Measurements from ENCODE around the gene MRPS24. TPM values are rescaled to one million over a fixed set of nuclear protein-coding genes. Genes with fewer than 3 reads are reported as not detected.

MRPS24 gene
- total RNA-seq, 1 experiment from 2014 or later, result 224 TPM

DNA sequence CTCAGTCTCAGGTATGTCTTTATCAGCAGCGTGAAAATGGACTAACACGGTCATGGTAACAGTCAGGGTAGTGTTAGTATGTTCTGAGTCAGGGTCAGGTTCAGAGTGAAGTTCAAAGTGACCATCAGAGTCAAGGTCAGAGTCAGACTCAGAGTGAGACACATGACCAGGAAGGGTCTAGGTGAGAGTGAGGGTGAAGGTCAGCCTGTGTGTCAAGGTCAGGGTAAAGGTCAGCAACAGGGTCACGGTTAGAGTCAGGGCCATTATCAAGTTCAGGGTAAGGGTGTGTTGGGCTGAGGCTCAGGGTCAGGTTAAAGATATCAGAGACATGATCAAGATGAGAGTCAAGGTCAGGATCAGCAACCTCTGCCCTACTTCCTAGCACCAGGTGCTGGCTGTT lies 4.0 kb downstream of the MRPS24 start:
- intact Hi-C loops (cut with micrococcal nuclease; ENCODE audit: unreplicated experiment), result no loop called here
- no peaks in the 10 kb centered on the region for H3K36me3 ChIP-seq (ENCODE audit: control insufficient read depth, insufficient read depth, low read length)
- H3K9me3 ChIP-seq (ENCODE audit: control insufficient read depth, insufficient read depth, low read depth, low read length), result no peaks in the 10 kb centered on the region; the same call in 1 of the 2 replicates
- in situ Hi-C loops (cut with HindIII; ENCODE audit: low pct_unique_long_range_greater_than_20kb, low sequenced_read_pairs), result no loop called here
- no TSS peak for BruUV-seq (replicated peaks)
- no peaks in the 10 kb centered on the region for H3K27me3 ChIP-seq (ENCODE audit: control insufficient read depth, insufficient read depth, low read length)
- no peak overlapping the region for H3K27ac ChIP-seq (ENCODE audit: low read length)
- ATAC-seq (no peak), DNase-seq (ENCODE audit: low read depth, low spot score) (no peak)
- POLR2A ChIA-PET, result no interaction called here
- TF ChIP-seq SIN3A (IDR thresholded peaks at IDR 0.05; ENCODE audit: borderline replicate concordance, insufficient read depth, low read depth, low read length), result no peak
- TF ChIP-seq, protein P1, sequence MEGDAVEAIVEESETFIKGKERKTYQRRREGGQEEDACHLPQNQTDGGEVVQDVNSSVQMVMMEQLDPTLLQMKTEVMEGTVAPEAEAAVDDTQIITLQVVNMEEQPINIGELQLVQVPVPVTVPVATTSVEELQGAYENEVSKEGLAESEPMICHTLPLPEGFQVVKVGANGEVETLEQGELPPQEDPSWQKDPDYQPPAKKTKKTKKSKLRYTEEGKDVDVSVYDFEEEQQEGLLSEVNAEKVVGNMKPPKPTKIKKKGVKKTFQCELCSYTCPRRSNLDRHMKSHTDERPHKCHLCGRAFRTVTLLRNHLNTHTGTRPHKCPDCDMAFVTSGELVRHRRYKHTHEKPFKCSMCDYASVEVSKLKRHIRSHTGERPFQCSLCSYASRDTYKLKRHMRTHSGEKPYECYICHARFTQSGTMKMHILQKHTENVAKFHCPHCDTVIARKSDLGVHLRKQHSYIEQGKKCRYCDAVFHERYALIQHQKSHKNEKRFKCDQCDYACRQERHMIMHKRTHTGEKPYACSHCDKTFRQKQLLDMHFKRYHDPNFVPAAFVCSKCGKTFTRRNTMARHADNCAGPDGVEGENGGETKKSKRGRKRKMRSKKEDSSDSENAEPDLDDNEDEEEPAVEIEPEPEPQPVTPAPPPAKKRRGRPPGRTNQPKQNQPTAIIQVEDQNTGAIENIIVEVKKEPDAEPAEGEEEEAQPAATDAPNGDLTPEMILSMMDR (IDR thresholded peaks at IDR 0.05), result no peak
- TF ChIP-seq TCF7L2 (IDR thresholded peaks at IDR 0.05; ENCODE audit: low read depth, low read length), result no peak
- no peak for TF ChIP-seq POLR2AphosphoS5 (IDR thresholded peaks at IDR 0.05; ENCODE audit: low read depth, low read length)
- TF ChIP-seq, protein P2, sequence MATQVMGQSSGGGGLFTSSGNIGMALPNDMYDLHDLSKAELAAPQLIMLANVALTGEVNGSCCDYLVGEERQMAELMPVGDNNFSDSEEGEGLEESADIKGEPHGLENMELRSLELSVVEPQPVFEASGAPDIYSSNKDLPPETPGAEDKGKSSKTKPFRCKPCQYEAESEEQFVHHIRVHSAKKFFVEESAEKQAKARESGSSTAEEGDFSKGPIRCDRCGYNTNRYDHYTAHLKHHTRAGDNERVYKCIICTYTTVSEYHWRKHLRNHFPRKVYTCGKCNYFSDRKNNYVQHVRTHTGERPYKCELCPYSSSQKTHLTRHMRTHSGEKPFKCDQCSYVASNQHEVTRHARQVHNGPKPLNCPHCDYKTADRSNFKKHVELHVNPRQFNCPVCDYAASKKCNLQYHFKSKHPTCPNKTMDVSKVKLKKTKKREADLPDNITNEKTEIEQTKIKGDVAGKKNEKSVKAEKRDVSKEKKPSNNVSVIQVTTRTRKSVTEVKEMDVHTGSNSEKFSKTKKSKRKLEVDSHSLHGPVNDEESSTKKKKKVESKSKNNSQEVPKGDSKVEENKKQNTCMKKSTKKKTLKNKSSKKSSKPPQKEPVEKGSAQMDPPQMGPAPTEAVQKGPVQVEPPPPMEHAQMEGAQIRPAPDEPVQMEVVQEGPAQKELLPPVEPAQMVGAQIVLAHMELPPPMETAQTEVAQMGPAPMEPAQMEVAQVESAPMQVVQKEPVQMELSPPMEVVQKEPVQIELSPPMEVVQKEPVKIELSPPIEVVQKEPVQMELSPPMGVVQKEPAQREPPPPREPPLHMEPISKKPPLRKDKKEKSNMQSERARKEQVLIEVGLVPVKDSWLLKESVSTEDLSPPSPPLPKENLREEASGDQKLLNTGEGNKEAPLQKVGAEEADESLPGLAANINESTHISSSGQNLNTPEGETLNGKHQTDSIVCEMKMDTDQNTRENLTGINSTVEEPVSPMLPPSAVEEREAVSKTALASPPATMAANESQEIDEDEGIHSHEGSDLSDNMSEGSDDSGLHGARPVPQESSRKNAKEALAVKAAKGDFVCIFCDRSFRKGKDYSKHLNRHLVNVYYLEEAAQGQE (IDR thresholded peaks at IDR 0.05; ENCODE audit: insufficient read depth in 1 of 2, low read depth in 2 of 2, low read length in 1 of 2), result no peak
- peaks cover 9% of the 10 kb centered on the region for H3K4me1 ChIP-seq (ENCODE audit: control insufficient read depth, insufficient read depth, low read length)
- CTCF ChIA-PET, result no interaction called here
- no peak overlapping the region for H3K4me3 ChIP-seq (ENCODE audit: low read depth in 2 of 2, low read length in 2 of 2)

DNA sequence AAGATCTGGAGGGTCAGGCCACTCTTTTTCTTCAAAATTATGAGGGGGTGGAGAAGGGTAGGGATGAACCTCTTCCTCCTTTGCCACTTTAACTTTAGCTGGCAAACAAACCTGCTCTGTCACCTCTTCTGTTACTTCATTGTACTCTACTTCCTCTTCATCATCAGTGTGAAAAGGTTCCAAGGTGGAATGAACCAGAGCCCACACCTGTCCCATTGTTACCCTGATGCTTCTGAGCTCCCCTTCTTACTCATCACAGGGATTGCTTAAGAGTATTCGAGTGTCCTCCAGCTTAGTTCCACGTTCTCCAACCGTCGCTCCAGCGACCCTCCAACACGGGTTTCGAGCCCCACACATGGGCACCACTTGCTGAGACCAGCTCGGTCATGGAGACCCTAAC lies 5.2 kb downstream of the MRPS24 start:
- no peak overlapping the region for H3K4me3 ChIP-seq (ENCODE audit: low read depth in 2 of 2, low read length in 2 of 2)
- ATAC-seq, result no peak
- ChIA-PET CTCF (no interaction called here), POLR2A (no interaction called here)
- no peak for DNase-seq (ENCODE audit: low read depth, low spot score)
- no peak overlapping the region for H3K27ac ChIP-seq (ENCODE audit: low read length)
- H3K9me3 ChIP-seq (ENCODE audit: control insufficient read depth, insufficient read depth, low read depth, low read length), result no peaks in the 10 kb centered on the region
- H3K4me1 ChIP-seq (ENCODE audit: control insufficient read depth, insufficient read depth, low read length), result peaks cover 5% of the 10 kb centered on the region
- in situ Hi-C loops (cut with HindIII; ENCODE audit: low pct_unique_long_range_greater_than_20kb, low sequenced_read_pairs), result no loop called here
- intact Hi-C loops (cut with micrococcal nuclease; ENCODE audit: unreplicated experiment), result no loop called here
- TF ChIP-seq SIN3A (IDR thresholded peaks at IDR 0.05; ENCODE audit: borderline replicate concordance, insufficient read depth, low read depth, low read length) (no peak), TCF7L2 (IDR thresholded peaks at IDR 0.05; ENCODE audit: low read depth, low read length) (no peak), POLR2AphosphoS5 (IDR thresholded peaks at IDR 0.05; ENCODE audit: low read depth, low read length) (no peak)
- TF ChIP-seq, protein P1 (IDR thresholded peaks at IDR 0.05), result no peak
- TF ChIP-seq, protein P2 (IDR thresholded peaks at IDR 0.05; ENCODE audit: insufficient read depth in 1 of 2, low read depth in 2 of 2, low read length in 1 of 2), result no peak
- no TSS peak for BruUV-seq (replicated peaks)
- no peaks in the 10 kb centered on the region for H3K27me3 ChIP-seq (ENCODE audit: control insufficient read depth, insufficient read depth, low read length)
- H3K36me3 ChIP-seq (ENCODE audit: control insufficient read depth, insufficient read depth, low read length), result no peaks in the 10 kb centered on the region
